SK-N-MC (cell line): ENCODE measurements around the gene MAML2.

ENCODE experiments used
- EZH2 ChIP-seq: fragments of 200-600 bp; sonication (generic); IDR thresholded peaks from one replicate; pipeline ENCODE4 v1.6.1; 2017; ENCODE audit warnings: antibody characterized with exemption
- FOXP2 ChIP-seq: optimal IDR thresholded peaks from 2 replicates; pipeline ENCODE3; 2011; ENCODE audit warnings: mild to moderate bottlenecking, moderate library complexity; ENCODE audit not compliant: insufficient read depth; ENCODE audit errors: extremely low read length, control extremely low read depth
- POLR2AphosphoS5 ChIP-seq: IDR thresholded peaks from 2 replicates; pipeline ENCODE4 v1.6.1; 2012; ENCODE audit warnings: mild to moderate bottlenecking, low read depth, low read length, borderline replicate concordance

GRCh38 chr11:96318850-96319249 lies 24.1 kb downstream of the MAML2 start:
- TF ChIP-seq POLR2AphosphoS5: no peak
- TF ChIP-seq EZH2: no peak
- TF ChIP-seq FOXP2: no peak
